Kidney epithelial cell (primary cell): ENCODE measurements around the gene CLCNKB. TPM values are rescaled to one million over a fixed set of nuclear protein-coding genes. Genes with fewer than 3 reads are reported as not detected.

Experiments
- DNase-seq: peaks from one replicate; pipeline ENCODE4 v3.0.0-alpha.2; 2010; ENCODE audit warnings: low read depth
- H3K27me3 ChIP-seq: 2 replicates; pipeline ENCODE4 v1.6.0; 2011; ENCODE audit warnings: low read length; ENCODE audit not compliant: control insufficient read depth, insufficient read depth
- H3K36me3 ChIP-seq: 2 replicates; pipeline ENCODE4 v1.5.1; 2011; ENCODE audit warnings: low read length; ENCODE audit not compliant: control insufficient read depth, insufficient read depth
- H3K4me3 ChIP-seq: 2 replicates; pipeline ENCODE4 v1.5.1; 2011; ENCODE audit warnings: low read depth, mild to moderate bottlenecking, control low read depth, low read length
- total RNA-seq: library from RNA; depleted of rRNA; stranded (reverse); fragments of >200 nt; gene quantifications from 2 replicates; pipeline ENCODE4 v1.2.3, GENCODE V29; 2015
- TF ChIP-seq, protein P1 (sequence below): IDR thresholded peaks from 2 replicates; pipeline ENCODE4 v1.5.1; 2011; ENCODE audit warnings: mild to moderate bottlenecking, moderate library complexity, low read length, control low read depth, inconsistent platforms; ENCODE audit not compliant: insufficient read depth, poor library complexity, severe bottlenecking

Gene CLCNKB
- total RNA-seq, 1 donor from 2014 or later = 0.50 TPM

DNA sequence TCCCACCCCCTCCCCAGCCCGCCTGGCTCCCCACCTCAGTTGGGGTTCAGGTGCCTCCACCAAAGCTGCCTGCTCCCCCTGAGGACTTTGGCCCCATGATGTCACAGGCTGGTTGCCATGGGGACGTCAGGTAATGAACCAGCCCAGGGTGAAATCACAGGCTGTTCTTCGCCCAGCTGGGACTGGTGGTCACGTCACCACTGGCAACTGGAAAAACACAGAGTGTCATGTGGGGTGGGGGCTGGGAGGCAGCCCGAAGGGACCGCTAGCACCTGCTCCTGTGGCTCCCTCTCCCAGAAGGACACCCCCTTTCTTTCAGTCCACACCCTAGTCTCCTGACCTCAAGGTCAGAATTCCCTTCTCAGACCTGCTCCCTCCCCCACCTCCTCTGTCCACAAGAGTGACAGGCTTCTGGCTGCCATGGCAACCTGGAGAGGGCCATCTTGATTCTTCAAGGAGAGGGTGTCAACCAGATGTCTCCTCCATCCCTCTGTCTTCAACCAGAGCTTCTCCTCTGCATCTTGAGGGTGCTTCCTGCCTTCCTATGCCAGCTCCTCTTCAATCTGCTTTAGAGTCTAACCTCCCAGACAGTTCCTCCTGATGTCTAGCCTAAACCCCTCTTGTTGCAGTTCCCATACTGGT, 23.7 kb downstream of the CLCNKB start:
- Histone ChIP-seq H3K27me3 (peaks cover 9% of the 10 kb centered on the region), H3K36me3 (no peaks in the 10 kb centered on the region), H3K4me3 (no peak overlapping the region)
- TF ChIP-seq, protein P1, sequence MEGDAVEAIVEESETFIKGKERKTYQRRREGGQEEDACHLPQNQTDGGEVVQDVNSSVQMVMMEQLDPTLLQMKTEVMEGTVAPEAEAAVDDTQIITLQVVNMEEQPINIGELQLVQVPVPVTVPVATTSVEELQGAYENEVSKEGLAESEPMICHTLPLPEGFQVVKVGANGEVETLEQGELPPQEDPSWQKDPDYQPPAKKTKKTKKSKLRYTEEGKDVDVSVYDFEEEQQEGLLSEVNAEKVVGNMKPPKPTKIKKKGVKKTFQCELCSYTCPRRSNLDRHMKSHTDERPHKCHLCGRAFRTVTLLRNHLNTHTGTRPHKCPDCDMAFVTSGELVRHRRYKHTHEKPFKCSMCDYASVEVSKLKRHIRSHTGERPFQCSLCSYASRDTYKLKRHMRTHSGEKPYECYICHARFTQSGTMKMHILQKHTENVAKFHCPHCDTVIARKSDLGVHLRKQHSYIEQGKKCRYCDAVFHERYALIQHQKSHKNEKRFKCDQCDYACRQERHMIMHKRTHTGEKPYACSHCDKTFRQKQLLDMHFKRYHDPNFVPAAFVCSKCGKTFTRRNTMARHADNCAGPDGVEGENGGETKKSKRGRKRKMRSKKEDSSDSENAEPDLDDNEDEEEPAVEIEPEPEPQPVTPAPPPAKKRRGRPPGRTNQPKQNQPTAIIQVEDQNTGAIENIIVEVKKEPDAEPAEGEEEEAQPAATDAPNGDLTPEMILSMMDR = no peak
- DNase-seq = peak; percentile 58

DNA sequence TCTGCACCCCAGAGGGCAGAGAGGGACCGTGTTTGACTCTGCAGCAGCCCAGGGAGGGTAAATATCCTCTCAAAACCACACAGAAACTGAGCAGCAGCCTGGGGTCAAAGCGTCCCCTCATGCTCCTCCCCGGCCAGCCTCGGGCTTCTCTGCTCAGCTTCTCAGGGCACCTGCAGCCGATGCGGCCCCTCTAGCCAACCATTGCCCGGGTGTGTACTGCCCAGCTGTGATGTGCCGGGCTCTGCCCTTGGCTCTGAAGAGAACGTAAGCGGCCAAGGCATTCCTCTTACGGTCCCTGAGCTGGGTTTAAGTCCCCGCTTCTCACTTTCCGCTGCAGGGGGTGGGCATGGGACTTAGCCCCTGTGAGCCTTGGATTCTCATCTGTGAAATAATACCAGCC, 24.4 kb downstream of the CLCNKB start:
- DNase-seq = no peak
- peaks cover 8% of the 10 kb centered on the region for H3K27me3 ChIP-seq
- no peaks in the 10 kb centered on the region for H3K36me3 ChIP-seq
- H3K4me3 ChIP-seq = no peak overlapping the region
- TF ChIP-seq, protein P1 = no peak

DNA sequence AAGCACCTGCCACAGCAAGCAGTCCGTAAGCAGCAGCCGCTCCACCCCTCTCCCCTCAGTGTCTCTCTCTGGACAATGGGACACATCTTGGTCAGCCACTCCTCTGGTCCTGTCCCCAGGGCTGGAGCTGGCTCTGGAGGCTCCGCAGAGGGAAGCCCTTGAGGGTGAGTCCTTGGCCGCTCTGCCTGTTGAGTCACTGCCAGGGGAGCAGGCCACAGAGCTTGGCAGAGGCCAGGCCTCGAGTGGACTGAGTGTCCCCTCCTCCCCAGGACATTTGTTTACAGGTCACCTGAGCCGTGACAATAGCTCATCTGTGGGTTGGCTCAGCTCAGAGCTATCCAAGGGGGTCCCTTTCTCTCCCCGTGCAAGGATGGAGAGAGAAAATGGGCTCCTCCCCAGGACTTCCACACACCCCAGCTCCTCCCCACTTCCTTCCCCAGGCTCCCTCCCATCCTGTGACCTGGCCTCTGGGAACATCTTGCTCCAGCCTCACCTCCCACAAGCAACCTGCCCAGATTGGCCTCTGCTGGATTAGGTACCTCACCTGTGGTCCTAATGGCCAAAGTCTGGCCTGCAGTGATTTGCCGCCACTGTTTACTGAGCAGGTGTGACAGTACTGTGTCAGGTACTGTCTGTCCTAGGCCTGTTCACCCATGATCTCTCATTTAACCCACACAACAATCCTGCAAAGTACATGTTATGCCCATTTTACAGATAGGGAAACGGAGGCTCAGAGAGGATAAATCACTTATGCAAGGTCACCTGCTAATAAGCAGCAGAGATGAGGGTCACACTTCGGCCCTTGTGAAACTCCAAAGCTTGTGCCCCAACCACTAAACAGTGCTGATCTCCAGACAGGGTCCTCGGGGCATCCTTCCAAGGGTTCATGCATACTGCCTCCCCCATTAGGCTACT, 25.0 kb downstream of the CLCNKB start:
- no peaks in the 10 kb centered on the region for H3K36me3 ChIP-seq
- peaks cover 7% of the 10 kb centered on the region for H3K27me3 ChIP-seq
- DNase-seq = peak; percentile 21
- TF ChIP-seq, protein P1 = no peak
- no peak overlapping the region for H3K4me3 ChIP-seq

DNA sequence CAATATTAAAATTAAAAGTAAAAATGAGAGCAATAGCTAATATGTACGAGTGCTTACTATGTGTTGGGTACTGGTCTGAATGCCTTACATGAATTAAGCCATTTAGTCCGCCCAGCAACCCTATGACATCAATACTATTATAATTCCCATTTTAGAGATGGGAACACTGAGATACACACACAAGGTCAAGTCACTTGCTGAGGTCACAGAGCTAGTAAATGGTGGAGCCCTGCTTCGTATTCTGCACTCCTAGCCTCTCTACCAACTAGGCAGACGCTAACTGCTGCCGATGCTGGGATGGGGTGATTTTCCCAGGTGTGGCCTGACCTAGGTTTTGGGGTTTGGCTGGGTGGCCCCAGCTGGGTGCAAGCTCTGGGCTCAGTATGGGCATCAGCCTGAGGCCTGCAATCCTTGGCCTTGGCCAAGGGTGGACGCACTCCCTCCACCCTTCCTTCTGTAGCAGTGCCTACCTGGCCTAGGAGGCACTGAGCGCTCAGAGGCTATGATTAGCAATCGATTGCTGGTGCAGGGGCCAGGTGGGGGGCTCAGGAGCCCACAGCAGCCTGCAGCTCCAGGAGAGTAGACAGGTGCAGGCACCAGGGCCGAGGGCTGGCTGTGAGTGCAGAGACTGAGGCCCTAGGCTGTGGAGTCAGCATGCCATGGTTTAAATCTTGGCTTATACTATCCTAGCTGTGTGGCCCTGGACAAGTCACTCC, 27.2 kb downstream of the CLCNKB start:
- TF ChIP-seq, protein P1 = no peak
- Histone ChIP-seq H3K4me3 (no peak overlapping the region), H3K27me3 (peaks cover 2% of the 10 kb centered on the region), H3K36me3 (no peaks in the 10 kb centered on the region)
- DNase-seq = no peak

DNA sequence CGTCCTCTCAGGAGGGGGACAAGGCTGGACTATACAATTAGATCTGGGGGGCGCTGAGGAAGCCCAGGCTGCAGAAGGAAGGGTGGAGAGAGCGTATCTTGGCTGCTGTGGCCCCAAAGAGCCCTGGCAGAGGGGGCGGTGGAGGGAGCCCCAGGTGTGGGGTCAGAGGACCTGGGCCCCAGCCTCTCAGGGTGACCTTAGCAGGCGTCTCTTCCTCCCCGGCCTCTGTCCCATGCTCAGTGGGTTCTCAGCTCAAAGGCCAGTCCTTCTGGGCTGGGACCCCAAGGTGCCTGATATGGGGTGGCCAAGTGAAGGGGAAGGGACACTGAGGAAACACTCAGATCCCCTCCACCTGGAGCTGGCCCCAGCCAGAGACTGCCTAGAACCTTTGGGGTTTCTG, 28.0 kb downstream of the CLCNKB start:
- Histone ChIP-seq H3K36me3 (no peaks in the 10 kb centered on the region), H3K27me3 (peaks cover 2% of the 10 kb centered on the region), H3K4me3 (no peak overlapping the region)
- no peak for DNase-seq
- TF ChIP-seq, protein P1 = no peak
